HepG2 (cell line): Measurements from ENCODE around the gene MST1R. TPM values are rescaled to one million over a fixed set of nuclear protein-coding genes. Genes with fewer than 3 reads are reported as not detected.
A peak's percentile ranks its signal among the peaks of the same experiment; 100 is the strongest.

Experiments used
- ATF3 ChIP-seq: sonication (generic); formaldehyde crosslinking; IDR thresholded peaks from 2 replicates; pipeline ENCODE4 v1.4.0; 2020; ENCODE audit warnings: missing genetic modification reagents
- CENPT ChIP-seq: sonication (generic); formaldehyde crosslinking; IDR thresholded peaks from 2 replicates; pipeline ENCODE4 v1.8.0; 2022; ENCODE audit warnings: low read depth, mild to moderate bottlenecking, moderate library complexity, missing genetic modification reagents
- EHMT2 ChIP-seq: fragments of 200-600 bp; sonication (generic); IDR thresholded peaks from 2 replicates; pipeline ENCODE4 v1.7.0; 2017; ENCODE audit warnings: antibody characterized with exemption, low read depth, low read length, borderline replicate concordance
- MED1 ChIP-seq: sonication (generic); formaldehyde crosslinking; IDR thresholded peaks from 2 replicates; pipeline ENCODE4 v1.4.0; 2020; ENCODE audit warnings: missing genetic modification reagents
- REPIN1 ChIP-seq: sonication (generic); formaldehyde crosslinking; IDR thresholded peaks from 2 replicates; pipeline ENCODE4 v1.8.0; 2022; ENCODE audit warnings: missing genetic modification reagents, low read depth, mild to moderate bottlenecking, borderline replicate concordance
- SALL1 ChIP-seq: sonication (generic); formaldehyde crosslinking; IDR thresholded peaks from 2 replicates; pipeline ENCODE4 v1.8.0; 2022; ENCODE audit warnings: mild to moderate bottlenecking, missing genetic modification reagents
- SIN3B ChIP-seq: fragments of 150-350 bp; IDR thresholded peaks from 2 replicates; pipeline ENCODE4 v1.6.1; 2014; ENCODE audit warnings: low read length
- SMAD9 ChIP-seq: sonication (generic); formaldehyde crosslinking; IDR thresholded peaks from 2 replicates; pipeline ENCODE4 v1.5.1; 2020; ENCODE audit warnings: mild to moderate bottlenecking, missing genetic modification reagents
- WIZ ChIP-seq: sonication (generic); formaldehyde crosslinking; IDR thresholded peaks from 2 replicates; pipeline ENCODE4 v1.5.1; 2020; ENCODE audit warnings: mild to moderate bottlenecking, missing genetic modification reagents
- ZNF225 ChIP-seq: sonication (generic); formaldehyde crosslinking; IDR thresholded peaks from 2 replicates; pipeline ENCODE4 v1.4.0; 2020; ENCODE audit warnings: mild to moderate bottlenecking, missing genetic modification reagents
- ZNF350 ChIP-seq: sonication (generic); formaldehyde crosslinking; IDR thresholded peaks from 2 replicates; pipeline ENCODE4 v1.4.0; 2020; ENCODE audit warnings: mild to moderate bottlenecking, low read depth, missing genetic modification reagents, borderline replicate concordance
- ZNF354B ChIP-seq: sonication (generic); formaldehyde crosslinking; IDR thresholded peaks from 2 replicates; pipeline ENCODE4 v1.8.0; 2022; ENCODE audit warnings: mild to moderate bottlenecking, missing genetic modification reagents
- ZNF530 ChIP-seq: sonication (generic); formaldehyde crosslinking; IDR thresholded peaks from 2 replicates; pipeline ENCODE4 v1.5.0; 2020; ENCODE audit warnings: low read depth, mild to moderate bottlenecking, missing genetic modification reagents
- ZNF598 ChIP-seq: sonication (generic); formaldehyde crosslinking; IDR thresholded peaks from 2 replicates; pipeline ENCODE4 v1.5.1; 2020; ENCODE audit warnings: mild to moderate bottlenecking, missing genetic modification reagents, borderline replicate concordance
- ZNF768 ChIP-seq: sonication (generic); formaldehyde crosslinking; IDR thresholded peaks from 2 replicates; pipeline ENCODE4 v1.4.0; 2020; ENCODE audit warnings: missing genetic modification reagents
- ZSCAN9 ChIP-seq: IDR thresholded peaks from 2 replicates; pipeline ENCODE4 v1.6.1; 2016; ENCODE audit warnings: borderline replicate concordance
- polyA plus RNA-seq, 8 experiments: library from polyadenylated mRNA; depleted of rRNA in 3 of 8; stranded (reverse) in 7 of 8; unstranded in 1 of 8; fragments of >200 nt; fragmentation: Illumina TruSeq in 4 of 8; extraction: Trizol in 4 of 8; gene quantifications; 2 replicates each; pipeline versions ENCODE4 v1.2.1 to v1.2.3, GENCODE V29; 2011 to 2016; ENCODE audit warnings: low read depth in 4 of 8, missing spikeins in 1 of 8, mixed read lengths in 1 of 8; ENCODE audit not compliant: insufficient read depth in 1 of 8
- total RNA-seq, 5 experiments: library from RNA; depleted of rRNA; stranded (reverse); fragments of >200 nt; fragmentation: Illumina TruSeq; extraction: Trizol; gene quantifications; 2 replicates each; pipeline ENCODE4 v1.2.3, GENCODE V29; 2016; ENCODE audit warnings: low read depth in 1 of 5
- TF ChIP-seq, protein P1 (sequence below): sonication (generic); formaldehyde crosslinking; IDR thresholded peaks from 2 replicates; pipeline ENCODE4 v1.5.0; 2020; ENCODE audit warnings: missing genetic modification reagents, mild to moderate bottlenecking, borderline replicate concordance
- TF ChIP-seq, protein P2 (sequence below): IDR thresholded peaks from 2 replicates; pipeline ENCODE4 v1.4.0; 2020; ENCODE audit warnings: mild to moderate bottlenecking, missing genetic modification reagents

MST1R gene
- total and polyA plus RNA-seq, 2 of the 13 experiments (the other 11 are each of a cell fraction or from before 2014, with no cell fraction given) = 0.11 to 0.77 TPM

DNA sequence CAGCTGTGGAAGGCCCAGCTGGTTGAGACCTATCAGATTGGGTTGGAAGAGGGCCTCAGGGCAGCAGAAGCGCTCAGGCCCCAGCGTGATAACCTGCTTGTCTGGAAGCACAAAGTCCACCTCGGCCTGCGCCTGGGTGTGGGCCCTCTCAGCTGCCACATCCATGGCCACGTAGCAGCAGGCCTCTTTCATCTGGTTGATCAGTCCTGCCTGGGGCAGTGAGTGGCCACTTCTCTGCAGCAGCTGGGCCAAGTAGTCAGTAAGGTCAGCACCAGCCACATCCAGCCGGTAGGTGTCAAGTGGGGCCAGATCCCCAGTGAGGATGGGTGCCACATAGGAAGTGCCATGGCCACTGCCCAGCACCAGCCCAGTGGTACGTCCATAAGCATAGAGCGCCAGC lies 30.1 kb downstream of the MST1R start (continued):
- TF ChIP-seq SALL1 (CRISPR knock-in tag) = peak; percentile 86
- TF ChIP-seq, protein P1, sequence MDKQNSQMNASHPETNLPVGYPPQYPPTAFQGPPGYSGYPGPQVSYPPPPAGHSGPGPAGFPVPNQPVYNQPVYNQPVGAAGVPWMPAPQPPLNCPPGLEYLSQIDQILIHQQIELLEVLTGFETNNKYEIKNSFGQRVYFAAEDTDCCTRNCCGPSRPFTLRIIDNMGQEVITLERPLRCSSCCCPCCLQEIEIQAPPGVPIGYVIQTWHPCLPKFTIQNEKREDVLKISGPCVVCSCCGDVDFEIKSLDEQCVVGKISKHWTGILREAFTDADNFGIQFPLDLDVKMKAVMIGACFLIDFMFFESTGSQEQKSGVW (CRISPR knock-in tag) = no peak
- TF ChIP-seq EHMT2 = no peak; the same call in 1 of the 2 replicates
- 0 out of 2 replicates have a peak, but pooled peaks have one; percentile 29 for TF ChIP-seq ZNF768 (CRISPR knock-in tag)
- TF ChIP-seq ATF3 (CRISPR knock-in tag) = no peak
- 0 out of 2 replicates have a peak, but pooled peaks have one; percentile 46 for TF ChIP-seq ZNF354B
- TF ChIP-seq SMAD9 (CRISPR knock-in tag) = no peak
- TF ChIP-seq ZSCAN9 (CRISPR knock-in tag) = 0 out of 2 replicates have a peak, but pooled peaks have one; percentile 35
- peak; percentile 37; the same call in 1 of the 2 replicates for TF ChIP-seq REPIN1 (CRISPR knock-in tag)
- TF ChIP-seq ZNF530 = no peak
- TF ChIP-seq, protein P2, sequence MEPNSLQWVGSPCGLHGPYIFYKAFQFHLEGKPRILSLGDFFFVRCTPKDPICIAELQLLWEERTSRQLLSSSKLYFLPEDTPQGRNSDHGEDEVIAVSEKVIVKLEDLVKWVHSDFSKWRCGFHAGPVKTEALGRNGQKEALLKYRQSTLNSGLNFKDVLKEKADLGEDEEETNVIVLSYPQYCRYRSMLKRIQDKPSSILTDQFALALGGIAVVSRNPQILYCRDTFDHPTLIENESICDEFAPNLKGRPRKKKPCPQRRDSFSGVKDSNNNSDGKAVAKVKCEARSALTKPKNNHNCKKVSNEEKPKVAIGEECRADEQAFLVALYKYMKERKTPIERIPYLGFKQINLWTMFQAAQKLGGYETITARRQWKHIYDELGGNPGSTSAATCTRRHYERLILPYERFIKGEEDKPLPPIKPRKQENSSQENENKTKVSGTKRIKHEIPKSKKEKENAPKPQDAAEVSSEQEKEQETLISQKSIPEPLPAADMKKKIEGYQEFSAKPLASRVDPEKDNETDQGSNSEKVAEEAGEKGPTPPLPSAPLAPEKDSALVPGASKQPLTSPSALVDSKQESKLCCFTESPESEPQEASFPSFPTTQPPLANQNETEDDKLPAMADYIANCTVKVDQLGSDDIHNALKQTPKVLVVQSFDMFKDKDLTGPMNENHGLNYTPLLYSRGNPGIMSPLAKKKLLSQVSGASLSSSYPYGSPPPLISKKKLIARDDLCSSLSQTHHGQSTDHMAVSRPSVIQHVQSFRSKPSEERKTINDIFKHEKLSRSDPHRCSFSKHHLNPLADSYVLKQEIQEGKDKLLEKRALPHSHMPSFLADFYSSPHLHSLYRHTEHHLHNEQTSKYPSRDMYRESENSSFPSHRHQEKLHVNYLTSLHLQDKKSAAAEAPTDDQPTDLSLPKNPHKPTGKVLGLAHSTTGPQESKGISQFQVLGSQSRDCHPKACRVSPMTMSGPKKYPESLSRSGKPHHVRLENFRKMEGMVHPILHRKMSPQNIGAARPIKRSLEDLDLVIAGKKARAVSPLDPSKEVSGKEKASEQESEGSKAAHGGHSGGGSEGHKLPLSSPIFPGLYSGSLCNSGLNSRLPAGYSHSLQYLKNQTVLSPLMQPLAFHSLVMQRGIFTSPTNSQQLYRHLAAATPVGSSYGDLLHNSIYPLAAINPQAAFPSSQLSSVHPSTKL (CRISPR knock-in tag) = peak; percentile 63; the same call in 1 of the 2 replicates
- no peak for TF ChIP-seq SIN3B
- peak; percentile 73 for TF ChIP-seq ZNF350 (CRISPR knock-in tag)
- peak; percentile 52 for TF ChIP-seq MED1 (CRISPR knock-in tag)
- peak; percentile 71; the same call in 1 of the 2 replicates for TF ChIP-seq CENPT
- TF ChIP-seq ZNF225 (CRISPR knock-in tag) = 0 out of 2 replicates have a peak, but pooled peaks have one; percentile 18
- TF ChIP-seq ZNF598 = no peak
- 0 out of 2 replicates have a peak, but pooled peaks have one; percentile 32 for TF ChIP-seq WIZ (CRISPR knock-in tag)
